IPS-11a (cell line): ENCODE results near the gene UBQLN1.

ENCODE experiments used
- H3K4me3 ChIP-seq: one replicate; pipeline ENCODE4 v1.5.1; 2013; ENCODE audit warnings: low read depth, low read length, control low read depth

The UBQLN1 gene

GRCh38 chr9:83691492-83691891 is 16.3 kb downstream of the UBQLN1 start:
- no peak overlapping the region for H3K4me3 ChIP-seq

GRCh38 chr9:83688921-83689320 is 18.8 kb downstream of the UBQLN1 start:
- no peak overlapping the region for H3K4me3 ChIP-seq

- H3K4me3 ChIP-seq, result no peak overlapping the region
These were observed 26.3 kb downstream of the UBQLN1 start for GRCh38 chr9:83681490-83681889.

GRCh38 chr9:83680233-83680632 is 27.5 kb downstream of the UBQLN1 start:
- no peak overlapping the region for H3K4me3 ChIP-seq

GRCh38 chr9:83677596-83677995 is 30.2 kb downstream of the UBQLN1 start:
- H3K4me3 ChIP-seq, result no peak overlapping the region

- H3K4me3 ChIP-seq, result no peak overlapping the region
These were observed 32.3 kb downstream of the UBQLN1 start for GRCh38 chr9:83675466-83675865.

GRCh38 chr9:83671451-83671850 is 36.3 kb downstream of the UBQLN1 start:
- no peak overlapping the region for H3K4me3 ChIP-seq

- no peak overlapping the region for H3K4me3 ChIP-seq
These were observed 37.4 kb downstream of the UBQLN1 start for GRCh38 chr9:83670381-83670780.

- H3K4me3 ChIP-seq, result no peak overlapping the region
These were observed 38.7 kb downstream of the UBQLN1 start for GRCh38 chr9:83669067-83669466.

- H3K4me3 ChIP-seq, result no peak overlapping the region
These were observed 42.1 kb downstream of the UBQLN1 start for GRCh38 chr9:83665580-83666200.

- H3K4me3 ChIP-seq, result no peak overlapping the region
These were observed 44.8 kb downstream of the UBQLN1 start for GRCh38 chr9:83662933-83663332.

- H3K4me3 ChIP-seq, result no peak overlapping the region
These were observed 50.8 kb downstream of the UBQLN1 start for GRCh38 chr9:83656952-83657351.

GRCh38 chr9:83656032-83656680 is 51.6 kb downstream of the UBQLN1 start:
- H3K4me3 ChIP-seq, result no peak overlapping the region

- H3K4me3 ChIP-seq, result no peak overlapping the region
These were observed 52.3 kb downstream of the UBQLN1 start for GRCh38 chr9:83655433-83655832.

GRCh38 chr9:83652433-83652832 is 55.3 kb downstream of the UBQLN1 start:
- H3K4me3 ChIP-seq, result no peak overlapping the region

GRCh38 chr9:83651558-83651957 is 56.2 kb downstream of the UBQLN1 start:
- H3K4me3 ChIP-seq, result no peak overlapping the region

- no peak overlapping the region for H3K4me3 ChIP-seq
These were observed 58.2 kb downstream of the UBQLN1 start for GRCh38 chr9:83649515-83649914.

GRCh38 chr9:83649080-83649479 is 58.7 kb downstream of the UBQLN1 start:
- no peak overlapping the region for H3K4me3 ChIP-seq

GRCh38 chr9:83646500-83647239 is 61.1 kb downstream of the UBQLN1 start:
- H3K4me3 ChIP-seq, result no peak overlapping the region

- no peak overlapping the region for H3K4me3 ChIP-seq
These were observed 65.0 kb downstream of the UBQLN1 start for GRCh38 chr9:83642793-83643192.

GRCh38 chr9:83639266-83639665 is 68.5 kb downstream of the UBQLN1 start:
- no peak overlapping the region for H3K4me3 ChIP-seq

- H3K4me3 ChIP-seq, result no peak overlapping the region
These were observed 70.4 kb downstream of the UBQLN1 start for GRCh38 chr9:83637389-83637788.
